Caco-2 (cell line): ENCODE data around the gene SPOCK1. TPM values are rescaled to one million over a fixed set of nuclear protein-coding genes. Genes with fewer than 3 reads are reported as not detected.
"Not testable (repeated sequence)": the region's sequence is repeated elsewhere in the genome, so short reads cannot be mapped to it uniquely, and the experiment has no call there.

Experiments
- BruUV-seq: library from RNA; stranded (reverse); fragments of 400-500 nt; replicated peaks from 2 replicates; lab custom pipeline; 2021; lab: Mats Ljungman, UMichigan
- CTCF ChIA-PET: fragments of 300-600 bp; sonication (Branson Sonifier 250); formaldehyde crosslinking; loops from one replicate; lab custom pipeline; 2022; ENCODE audit warnings: antibody characterized with exemption; lab: Charles Lee
- POLR2A ChIA-PET: fragments of 300-600 bp; sonication (Branson Sonifier 250); formaldehyde crosslinking; loops from one replicate; lab custom pipeline; 2022; ENCODE audit warnings: antibody characterized with exemption; lab: Charles Lee
- DNase-seq, 2 experiments: peaks; one replicate each; pipeline versions ENCODE4 v3.0.0 to v3.0.0-alpha.2; 2020 to 2022
- H3K27me3 ChIP-seq: replicated peaks from 2 replicates; pipeline ENCODE4 v1.6.0; 2011; ENCODE audit warnings: low read length; ENCODE audit not compliant: control insufficient read depth, insufficient read depth
- H3K36me3 ChIP-seq: 2 replicates; pipeline ENCODE4 v1.5.1; 2011; ENCODE audit warnings: low read length; ENCODE audit not compliant: control insufficient read depth, insufficient read depth
- H3K4me1 ChIP-seq: fragments of 250-450 bp; sonication (Bioruptor Pico); 2 replicates; pipeline ENCODE4 v1.5.1; 2020; ENCODE audit warnings: mild to moderate bottlenecking
- H3K4me3 ChIP-seq: 2 replicates; pipeline ENCODE4 v1.5.1; 2011; ENCODE audit warnings: low read depth, mild to moderate bottlenecking, control low read depth, low read length
- H3K9me3 ChIP-seq: fragments of 250-450 bp; sonication (Bioruptor Pico); 2 replicates; pipeline ENCODE4 v1.5.1; 2020; ENCODE audit warnings: mild to moderate bottlenecking, moderate library complexity
- H3K27ac Mint-ChIP-seq: one replicate; pipeline ENCODE4 v1.8.0; 2022; ENCODE audit warnings: mixed read lengths; ENCODE audit not compliant: unreplicated experiment
- H3K27me3 Mint-ChIP-seq: one replicate; pipeline ENCODE4 v1.8.0; 2022; ENCODE audit warnings: mixed read lengths; ENCODE audit not compliant: insufficient read depth, unreplicated experiment
- H3K36me3 Mint-ChIP-seq: one replicate; pipeline ENCODE4 v1.8.0; 2022; ENCODE audit warnings: mild to moderate bottlenecking, mixed read lengths; ENCODE audit not compliant: insufficient read depth, unreplicated experiment
- H3K4me1 Mint-ChIP-seq: one replicate; pipeline ENCODE4 v1.8.0; 2022; ENCODE audit warnings: low read depth, mixed read lengths; ENCODE audit not compliant: unreplicated experiment
- H3K4me3 Mint-ChIP-seq: one replicate; pipeline ENCODE4 v1.8.0; 2022; ENCODE audit warnings: mild to moderate bottlenecking, moderate library complexity, mixed read lengths; ENCODE audit not compliant: unreplicated experiment
- H3K9me3 Mint-ChIP-seq: one replicate; pipeline ENCODE4 v1.8.0; 2022; ENCODE audit warnings: mixed read lengths; ENCODE audit not compliant: unreplicated experiment
- intact Hi-C: fragments of 100-400 bp; cut with micrococcal nuclease; formaldehyde crosslinking; loops from one replicate; pipeline ENCODE4 v1.10.0; 2022; ENCODE audit not compliant: unreplicated experiment
- total RNA-seq: library from RNA; stranded (reverse); gene quantifications from 2 replicates; pipeline ENCODE4 v1.2.3, GENCODE V29; 2022
- TF ChIP-seq, protein P1 (sequence below), 2 experiments: fragments of 200-600 bp in 1 of 2; IDR thresholded peaks; 1 replicate in 1 of 2; 2 replicates in 1 of 2; pipeline versions ENCODE4 v1.5.1 to v1.8.0; 2011 to 2022; ENCODE audit warnings: antibody characterized with exemption in 1 of 2, control low read depth in 1 of 2, inconsistent platforms in 1 of 2, low read depth in 1 of 2, low read length in 1 of 2, mild to moderate bottlenecking in 1 of 2, moderate library complexity in 1 of 2; ENCODE audit not compliant: insufficient read depth in 1 of 2, severe bottlenecking in 1 of 2, unreplicated experiment in 1 of 2

The SPOCK1 gene
- total RNA-seq, 1 experiment from 2014 or later = not detected

DNA sequence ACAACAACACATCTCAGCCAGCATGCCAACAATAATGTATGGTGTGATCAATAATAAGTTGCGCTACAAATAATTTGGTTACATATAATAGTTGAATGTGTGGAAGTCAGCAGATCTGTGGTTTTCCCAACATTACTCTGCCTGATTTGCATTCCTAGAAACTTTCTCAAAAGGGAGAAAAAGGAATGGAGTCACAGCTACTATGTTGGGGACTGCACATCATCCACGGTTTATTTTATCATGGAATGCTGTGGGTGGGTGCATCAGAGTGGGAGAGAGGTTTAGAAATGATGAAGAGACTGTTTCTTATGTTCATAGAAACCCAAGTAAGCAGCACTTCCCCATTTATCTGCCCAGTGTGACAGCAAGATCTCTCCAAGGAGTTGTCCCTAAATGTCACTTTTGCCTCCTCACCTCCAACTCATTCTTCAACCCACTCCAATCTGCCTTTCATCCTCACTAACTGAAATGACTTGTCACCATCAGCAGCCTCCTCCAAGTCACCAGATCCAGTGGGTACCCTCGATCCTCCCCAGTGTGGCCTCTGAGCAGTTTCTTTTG, 2.8 kb upstream of the SPOCK1 start:
- no peak overlapping the region for H3K4me3 ChIP-seq
- Mint-ChIP-seq H3K4me3 (no peak overlapping the region), H3K27me3 (peaks cover 11% of the 10 kb centered on the region), H3K4me1 (no peaks in the 10 kb centered on the region), H3K27ac (no peak overlapping the region), H3K9me3 (no peaks in the 10 kb centered on the region), H3K36me3 (no peaks in the 10 kb centered on the region)
- H3K4me1 ChIP-seq = no peaks in the 10 kb centered on the region
- DNase-seq = no peak
- no peaks in the 10 kb centered on the region for H3K9me3 ChIP-seq
- TF ChIP-seq, protein P1, sequence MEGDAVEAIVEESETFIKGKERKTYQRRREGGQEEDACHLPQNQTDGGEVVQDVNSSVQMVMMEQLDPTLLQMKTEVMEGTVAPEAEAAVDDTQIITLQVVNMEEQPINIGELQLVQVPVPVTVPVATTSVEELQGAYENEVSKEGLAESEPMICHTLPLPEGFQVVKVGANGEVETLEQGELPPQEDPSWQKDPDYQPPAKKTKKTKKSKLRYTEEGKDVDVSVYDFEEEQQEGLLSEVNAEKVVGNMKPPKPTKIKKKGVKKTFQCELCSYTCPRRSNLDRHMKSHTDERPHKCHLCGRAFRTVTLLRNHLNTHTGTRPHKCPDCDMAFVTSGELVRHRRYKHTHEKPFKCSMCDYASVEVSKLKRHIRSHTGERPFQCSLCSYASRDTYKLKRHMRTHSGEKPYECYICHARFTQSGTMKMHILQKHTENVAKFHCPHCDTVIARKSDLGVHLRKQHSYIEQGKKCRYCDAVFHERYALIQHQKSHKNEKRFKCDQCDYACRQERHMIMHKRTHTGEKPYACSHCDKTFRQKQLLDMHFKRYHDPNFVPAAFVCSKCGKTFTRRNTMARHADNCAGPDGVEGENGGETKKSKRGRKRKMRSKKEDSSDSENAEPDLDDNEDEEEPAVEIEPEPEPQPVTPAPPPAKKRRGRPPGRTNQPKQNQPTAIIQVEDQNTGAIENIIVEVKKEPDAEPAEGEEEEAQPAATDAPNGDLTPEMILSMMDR (IDR thresholded peaks at IDR 0.05; ENCODE audit: insufficient read depth in 1 of 2, low read depth in 1 of 2, low read length in 1 of 2, severe bottlenecking in 1 of 2, unreplicated experiment in 1 of 2) = no peak
- H3K27me3 ChIP-seq = no peaks in the 10 kb centered on the region; the same call in 1 of the 2 replicates
- ChIA-PET POLR2A (no interaction called here), CTCF (no interaction called here)
- intact Hi-C loops = no loop called here
- BruUV-seq = no TSS peak
- H3K36me3 ChIP-seq = no peaks in the 10 kb centered on the region

- Mint-ChIP-seq H3K27ac (no peak overlapping the region), H3K4me1 (no peaks in the 10 kb centered on the region), H3K27me3 (peaks cover 11% of the 10 kb centered on the region), H3K4me3 (no peak overlapping the region), H3K9me3 (no peaks in the 10 kb centered on the region), H3K36me3 (no peaks in the 10 kb centered on the region)
- no peaks in the 10 kb centered on the region for H3K4me1 ChIP-seq
- BruUV-seq = no TSS peak
- TF ChIP-seq, protein P1 (IDR thresholded peaks at IDR 0.05; ENCODE audit: insufficient read depth in 1 of 2, low read depth in 1 of 2, low read length in 1 of 2, severe bottlenecking in 1 of 2, unreplicated experiment in 1 of 2) = no peak
- H3K4me3 ChIP-seq = no peak overlapping the region
- ChIA-PET POLR2A (interaction anchor here (0.6 kb wide), 1 partner anchor 117 kb away, joined by 4 read pairs; no protein-coding TSS in a partner anchor), CTCF (interaction anchor here (0.7 kb wide), 1 partner anchor 181 kb away, joined by 3 read pairs; no protein-coding TSS in a partner anchor)
- H3K36me3 ChIP-seq = no peaks in the 10 kb centered on the region
- no peaks in the 10 kb centered on the region; the same call in 1 of the 2 replicates for H3K27me3 ChIP-seq
- H3K9me3 ChIP-seq = no peaks in the 10 kb centered on the region
- no peak for DNase-seq
- intact Hi-C loops = no loop called here
These were observed 2.1 kb upstream of the SPOCK1 start for GRCh38 chr5:137501226-137501625.

DNA sequence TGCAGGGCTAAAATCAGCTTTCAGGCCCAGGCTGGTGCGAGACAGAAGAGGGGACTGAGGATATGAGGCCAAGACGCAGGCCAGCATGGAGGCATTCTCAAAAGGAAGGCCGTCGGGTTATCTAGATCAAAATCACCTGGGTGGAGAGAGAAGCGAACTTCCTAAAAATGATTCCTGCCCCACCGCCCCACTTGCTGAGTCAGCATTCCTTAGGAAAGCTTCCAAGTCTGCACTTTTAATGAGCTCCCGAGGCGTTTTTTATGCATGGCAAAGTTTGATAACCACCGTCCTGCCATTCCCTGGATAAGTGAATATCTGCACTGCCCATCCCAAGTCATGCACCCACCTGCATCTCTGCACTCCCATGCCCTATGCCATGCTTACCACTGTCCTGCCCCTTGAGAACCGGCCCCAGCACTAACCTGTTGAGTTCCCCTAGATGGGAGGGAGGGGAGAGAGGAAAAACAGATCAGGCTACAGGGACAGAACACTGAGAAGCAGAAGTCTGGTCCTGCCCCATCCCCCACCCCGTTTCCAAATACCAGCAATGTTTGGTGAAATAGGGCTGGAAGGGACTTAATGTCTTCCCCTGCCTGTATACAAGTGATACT, 1.6 kb upstream of the SPOCK1 start:
- TF ChIP-seq, protein P1 (IDR thresholded peaks at IDR 0.05; ENCODE audit: insufficient read depth in 1 of 2, low read depth in 1 of 2, low read length in 1 of 2, severe bottlenecking in 1 of 2, unreplicated experiment in 1 of 2) = no peak
- H3K4me3 Mint-ChIP-seq = no peak overlapping the region
- H3K27me3 Mint-ChIP-seq = peaks cover 11% of the 10 kb centered on the region
- no peak overlapping the region for H3K27ac Mint-ChIP-seq
- no TSS peak for BruUV-seq
- H3K36me3 Mint-ChIP-seq = no peaks in the 10 kb centered on the region
- no peaks in the 10 kb centered on the region for H3K4me1 ChIP-seq
- no peaks in the 10 kb centered on the region for H3K4me1 Mint-ChIP-seq
- no peak for DNase-seq
- H3K27me3 ChIP-seq = no peaks in the 10 kb centered on the region; the same call in 1 of the 2 replicates
- no peaks in the 10 kb centered on the region for H3K9me3 Mint-ChIP-seq
- no peak overlapping the region for H3K4me3 ChIP-seq
- ChIA-PET POLR2A (interaction anchor here (0.6 kb wide), 1 partner anchor 118 kb away, joined by 4 read pairs; no protein-coding TSS in a partner anchor), CTCF (interaction anchor here (0.7 kb wide), 1 partner anchor 180 kb away, joined by 3 read pairs; no protein-coding TSS in a partner anchor)
- H3K36me3 ChIP-seq = no peaks in the 10 kb centered on the region
- intact Hi-C loops = no loop called here
- no peaks in the 10 kb centered on the region for H3K9me3 ChIP-seq

GRCh38 chr5:137499506-137499847, 351 bp upstream of the SPOCK1 start:
- H3K27me3 ChIP-seq, H3K4me1 ChIP-seq, H3K27ac Mint-ChIP-seq, H3K4me3 ChIP-seq, H3K9me3 ChIP-seq, BruUV-seq, POLR2A ChIA-PET, H3K27me3 Mint-ChIP-seq, H3K36me3 ChIP-seq, H3K9me3 Mint-ChIP-seq, H3K36me3 Mint-ChIP-seq, DNase-seq, H3K4me1 Mint-ChIP-seq, H3K4me3 Mint-ChIP-seq: not testable (repeated sequence)
- CTCF ChIA-PET = interaction anchor here (0.5 kb wide), 1 partner anchor 179 kb away, joined by 4 read pairs; no protein-coding TSS in a partner anchor
- intact Hi-C loops = loop anchor here (5.0 kb wide), 1 partner anchor 152 kb away; no protein-coding TSS in a partner anchor
